Spleen (tissue), 7 donors: Measurements from ENCODE around the gene EYS.

Experiments
- CTCF ChIP-seq, 11 experiments: fragments of 200-600 bp in 7 of 11; fragments of 450-650 bp in 4 of 11; sonication (generic) in 4 of 11; IDR thresholded peaks in 8 of 11; conservative IDR thresholded peaks in 3 of 11; 1 replicate in 7 of 11; 2 replicates in 4 of 11; pipeline versions ENCODE4 v1.4.0 to v1.8.0; 2016 to 2021; ENCODE audit warnings: antibody characterized with exemption in 11 of 11, inconsistent platforms in 4 of 11, mild to moderate bottlenecking in 1 of 11
- POLR2AphosphoS5 ChIP-seq, 3 donors: sonication (generic); formaldehyde crosslinking; IDR thresholded peaks; one replicate each; pipeline ENCODE4 v1.5.1; 2017; ENCODE audit warnings: antibody characterized with exemption in 3 of 3
- donor health status: DM: no; HTN: no; CAD: no; lungs with moderate emphysema.
- donor health status: DM: no; HTN: no; CAD: no.
- donor health status: DM: no; HTN: no; CAD: no.

GRCh38 chr6:64411226-64411625 lies 1295.8 kb downstream of the EYS start:
- TF ChIP-seq POLR2AphosphoS5 (IDR thresholded peaks at IDR 0.05) (no peak), CTCF (IDR thresholded peaks at IDR 0.05 in 8 of 11, conservative IDR thresholded peaks at IDR 0.05 in 3 of 11) (no peak)
